Parathyroid adenoma (tissue), 2 donors: ENCODE data around the gene PLCH2.

Experiments
- H2AFZ ChIP-seq: fragments of 300-600 bp; sonication (generic); one replicate; pipeline ENCODE4 v1.7.0; 2017; ENCODE audit warnings: antibody characterized with exemption, mild to moderate bottlenecking
- H3K27ac ChIP-seq: fragments of 300-600 bp; sonication (generic); one replicate; pipeline ENCODE4 v1.7.0; 2017
- H3K27me3 ChIP-seq: fragments of 300-600 bp; sonication (generic); one replicate; pipeline ENCODE4 v1.7.0; 2017; ENCODE audit warnings: low read length; ENCODE audit not compliant: control insufficient read depth, insufficient read depth
- H3K36me3 ChIP-seq: fragments of 300-600 bp; sonication (generic); one replicate; pipeline ENCODE4 v1.7.0; 2017; ENCODE audit warnings: low read length; ENCODE audit not compliant: control insufficient read depth, insufficient read depth
- H3K4me1 ChIP-seq: fragments of 300-600 bp; sonication (generic); one replicate; pipeline ENCODE4 v1.7.0; 2017; ENCODE audit warnings: control low read depth
- H3K4me2 ChIP-seq: fragments of 300-600 bp; sonication (generic); one replicate; pipeline ENCODE4 v1.7.0; 2017; ENCODE audit warnings: low read length
- H3K4me3 ChIP-seq: fragments of 300-600 bp; sonication (generic); one replicate; pipeline ENCODE4 v1.7.0; 2017; ENCODE audit warnings: low read depth, low read length
- H3K79me2 ChIP-seq: fragments of 300-600 bp; sonication (generic); one replicate; pipeline ENCODE4 v1.7.0; 2017; ENCODE audit warnings: control low read depth
- H3K9ac ChIP-seq: fragments of 300-600 bp; sonication (generic); one replicate; pipeline ENCODE4 v1.7.0; 2017; ENCODE audit warnings: mild to moderate bottlenecking
- H3K9me3 ChIP-seq: fragments of 300-600 bp; sonication (generic); one replicate; pipeline ENCODE4 v1.7.0; 2017; ENCODE audit warnings: low read length; ENCODE audit not compliant: control insufficient read depth
- TF ChIP-seq, protein P1 (sequence below): fragments of 300-600 bp; sonication (generic); IDR thresholded peaks from one replicate; pipeline ENCODE4 v1.7.0; 2017; ENCODE audit warnings: antibody characterized with exemption, mild to moderate bottlenecking
- donor health status: primary hyperparathyroidism.

PLCH2 gene

DNA sequence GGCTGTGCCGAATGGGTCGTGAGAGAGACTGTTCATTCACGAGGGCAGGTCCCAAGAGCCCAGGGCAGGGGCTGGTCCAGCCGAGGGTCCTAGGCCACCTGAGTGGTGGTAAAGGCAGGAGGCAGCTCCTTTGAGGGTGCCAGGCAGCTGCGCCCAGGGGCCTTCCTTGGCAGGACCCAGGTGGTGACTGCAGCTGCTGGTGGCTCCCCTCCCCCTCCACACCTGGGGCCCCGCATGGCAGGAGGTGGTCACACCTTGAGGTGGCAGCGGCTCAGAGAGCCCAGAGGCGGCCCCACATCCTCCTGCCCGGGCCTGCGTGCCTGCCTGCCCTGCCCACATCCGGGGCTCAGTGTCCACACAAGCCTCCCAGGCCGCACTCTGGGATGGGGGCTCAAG, 9.8 kb upstream of the PLCH2 start:
- no peak overlapping the region for H3K4me3 ChIP-seq
- H3K27me3 ChIP-seq = peaks cover 3% of the 10 kb centered on the region
- no peak overlapping the region for H3K27ac ChIP-seq
- no peak overlapping the region for H3K4me2 ChIP-seq
- no peaks in the 10 kb centered on the region for H3K36me3 ChIP-seq
- no peak overlapping the region for H3K9ac ChIP-seq
- no peaks in the 10 kb centered on the region for H3K79me2 ChIP-seq
- no peak overlapping the region for H2AFZ ChIP-seq
- peaks cover 6% of the 10 kb centered on the region for H3K4me1 ChIP-seq
- TF ChIP-seq, protein P1, sequence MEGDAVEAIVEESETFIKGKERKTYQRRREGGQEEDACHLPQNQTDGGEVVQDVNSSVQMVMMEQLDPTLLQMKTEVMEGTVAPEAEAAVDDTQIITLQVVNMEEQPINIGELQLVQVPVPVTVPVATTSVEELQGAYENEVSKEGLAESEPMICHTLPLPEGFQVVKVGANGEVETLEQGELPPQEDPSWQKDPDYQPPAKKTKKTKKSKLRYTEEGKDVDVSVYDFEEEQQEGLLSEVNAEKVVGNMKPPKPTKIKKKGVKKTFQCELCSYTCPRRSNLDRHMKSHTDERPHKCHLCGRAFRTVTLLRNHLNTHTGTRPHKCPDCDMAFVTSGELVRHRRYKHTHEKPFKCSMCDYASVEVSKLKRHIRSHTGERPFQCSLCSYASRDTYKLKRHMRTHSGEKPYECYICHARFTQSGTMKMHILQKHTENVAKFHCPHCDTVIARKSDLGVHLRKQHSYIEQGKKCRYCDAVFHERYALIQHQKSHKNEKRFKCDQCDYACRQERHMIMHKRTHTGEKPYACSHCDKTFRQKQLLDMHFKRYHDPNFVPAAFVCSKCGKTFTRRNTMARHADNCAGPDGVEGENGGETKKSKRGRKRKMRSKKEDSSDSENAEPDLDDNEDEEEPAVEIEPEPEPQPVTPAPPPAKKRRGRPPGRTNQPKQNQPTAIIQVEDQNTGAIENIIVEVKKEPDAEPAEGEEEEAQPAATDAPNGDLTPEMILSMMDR = no peak
- no peaks in the 10 kb centered on the region for H3K9me3 ChIP-seq

DNA sequence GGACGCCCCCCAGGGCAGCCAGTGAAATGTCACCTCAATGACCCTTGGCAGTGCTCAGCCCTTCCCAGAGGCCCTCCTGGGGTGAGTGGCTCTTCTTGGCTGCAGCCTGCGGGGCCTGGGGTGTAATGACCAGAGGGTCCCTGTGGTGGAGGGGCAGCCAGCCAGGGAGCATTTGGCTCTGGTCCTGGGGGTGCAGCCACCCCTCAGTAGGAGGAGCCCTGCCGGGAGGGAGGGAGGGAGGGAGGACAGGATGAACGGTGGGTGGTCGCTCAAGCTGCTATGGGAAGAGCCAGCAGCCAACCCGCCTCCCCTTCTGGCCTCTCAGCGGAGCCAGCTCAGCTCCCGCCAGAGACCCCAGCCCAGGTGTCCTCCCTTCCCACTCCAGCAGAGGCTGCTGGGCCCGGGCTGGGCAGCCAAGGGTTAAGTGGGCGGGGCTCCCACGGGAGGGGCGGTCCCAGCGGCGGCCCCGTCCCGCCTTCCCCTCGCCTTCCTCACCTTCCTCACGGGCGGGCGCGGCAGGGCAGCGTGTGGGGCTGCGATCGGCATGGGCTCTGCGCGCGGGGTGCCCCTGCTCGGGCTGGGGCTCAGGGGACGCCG, 9.0 kb upstream of the PLCH2 start:
- H3K79me2 ChIP-seq = no peaks in the 10 kb centered on the region

DNA sequence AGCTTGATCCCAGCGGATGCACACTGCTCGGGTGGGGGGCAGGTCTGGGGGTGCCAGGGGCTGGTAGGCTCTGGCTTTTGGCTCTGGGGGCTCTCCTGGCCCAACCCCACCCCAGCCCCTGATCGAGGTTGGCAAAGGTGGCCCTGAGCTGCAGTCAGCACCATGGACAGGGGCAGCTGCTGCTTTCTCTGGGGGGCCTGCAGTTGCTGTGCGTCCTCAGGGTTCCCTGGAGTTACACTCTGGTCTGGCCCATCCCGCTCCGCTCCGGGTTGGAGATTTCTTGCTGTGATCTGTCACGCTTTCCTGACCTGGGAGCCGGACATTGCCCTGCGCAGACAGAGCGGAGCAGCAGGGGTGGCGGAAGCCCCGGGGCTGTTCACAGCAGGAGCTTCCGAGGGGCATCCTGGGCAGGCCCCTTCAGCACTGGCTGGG, 8.0 kb upstream of the PLCH2 start:
- Histone ChIP-seq H3K4me2 (no peak overlapping the region), H3K4me1 (peaks cover 8% of the 10 kb centered on the region), H3K27me3 (peaks cover 3% of the 10 kb centered on the region), H3K4me3 (no peak overlapping the region), H3K9me3 (no peaks in the 10 kb centered on the region), H3K9ac (no peak overlapping the region), H3K27ac (no peak overlapping the region), H3K79me2 (no peaks in the 10 kb centered on the region), H3K36me3 (no peaks in the 10 kb centered on the region), H2AFZ (no peak overlapping the region)
- TF ChIP-seq, protein P1 = no peak

More for the DNA sequence above, 9.0 kb upstream of the PLCH2 start:
- TF ChIP-seq, protein P1 = no peak
- Histone ChIP-seq H3K4me3 (no peak overlapping the region), H3K9ac (no peak overlapping the region), H3K27me3 (peaks cover 3% of the 10 kb centered on the region), H3K36me3 (no peaks in the 10 kb centered on the region), H3K27ac (no peak overlapping the region), H3K4me1 (peaks cover 6% of the 10 kb centered on the region), H2AFZ (no peak overlapping the region), H3K4me2 (no peak overlapping the region), H3K9me3 (no peaks in the 10 kb centered on the region)

DNA sequence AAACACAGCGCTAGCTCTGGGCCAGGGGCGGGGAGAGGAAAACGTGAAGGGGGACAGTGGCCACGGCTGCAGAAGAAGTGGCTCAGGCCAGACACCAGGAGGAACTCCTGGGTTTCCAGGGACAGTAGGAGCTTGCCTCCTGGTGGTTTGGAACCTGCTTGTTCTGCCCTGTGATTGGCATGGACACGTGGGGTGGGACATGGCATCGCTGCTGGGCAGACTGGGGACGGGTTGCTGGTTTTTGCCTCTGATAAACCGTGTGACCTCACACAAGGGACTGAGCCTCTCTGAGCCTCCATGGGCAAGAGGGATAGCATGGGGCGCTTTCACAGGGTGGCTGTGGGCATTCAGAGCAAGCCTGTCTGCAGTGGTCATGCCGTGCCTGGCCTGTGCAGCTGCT, 7.5 kb upstream of the PLCH2 start:
- TF ChIP-seq, protein P1 = peak; percentile 12
- H3K79me2 ChIP-seq = no peaks in the 10 kb centered on the region
- H3K4me2 ChIP-seq = no peak overlapping the region
- no peak overlapping the region for H3K4me3 ChIP-seq
- peaks cover 9% of the 10 kb centered on the region for H3K4me1 ChIP-seq
- no peaks in the 10 kb centered on the region for H3K9me3 ChIP-seq
- H3K27ac ChIP-seq = no peak overlapping the region
- no peaks in the 10 kb centered on the region for H3K36me3 ChIP-seq
- no peak overlapping the region for H3K9ac ChIP-seq
- peaks cover 3% of the 10 kb centered on the region for H3K27me3 ChIP-seq
- no peak overlapping the region for H2AFZ ChIP-seq
